Astrocyte (in vitro differentiated cells and primary cell): ENCODE measurements around the gene VWA2.

Experiments used
- CTCF ChIP-seq: IDR thresholded peaks from 2 replicates; pipeline ENCODE4 v1.5.1; 2011; ENCODE audit warnings: low read depth, mild to moderate bottlenecking, inconsistent platforms, low read length, moderate library complexity; ENCODE audit not compliant: insufficient read depth
- EZH2 ChIP-seq: IDR thresholded peaks from 2 replicates; pipeline ENCODE4 v1.6.1; 2012; ENCODE audit warnings: mild to moderate bottlenecking, low read length, inconsistent platforms; ENCODE audit not compliant: insufficient read depth

GRCh38 chr10:114220281-114220680 lies 18.8 kb upstream of the VWA2 start:
- TF ChIP-seq CTCF (no peak), EZH2 (no peak)
